ENCODE measurements around the gene CCBE1. TPM values are rescaled to one million over a fixed set of nuclear protein-coding genes. Genes with fewer than 3 reads are reported as not detected.

CCBE1 gene
- total RNA-seq, 1 donor from 2014 or later: 0.40 TPM

DNA sequence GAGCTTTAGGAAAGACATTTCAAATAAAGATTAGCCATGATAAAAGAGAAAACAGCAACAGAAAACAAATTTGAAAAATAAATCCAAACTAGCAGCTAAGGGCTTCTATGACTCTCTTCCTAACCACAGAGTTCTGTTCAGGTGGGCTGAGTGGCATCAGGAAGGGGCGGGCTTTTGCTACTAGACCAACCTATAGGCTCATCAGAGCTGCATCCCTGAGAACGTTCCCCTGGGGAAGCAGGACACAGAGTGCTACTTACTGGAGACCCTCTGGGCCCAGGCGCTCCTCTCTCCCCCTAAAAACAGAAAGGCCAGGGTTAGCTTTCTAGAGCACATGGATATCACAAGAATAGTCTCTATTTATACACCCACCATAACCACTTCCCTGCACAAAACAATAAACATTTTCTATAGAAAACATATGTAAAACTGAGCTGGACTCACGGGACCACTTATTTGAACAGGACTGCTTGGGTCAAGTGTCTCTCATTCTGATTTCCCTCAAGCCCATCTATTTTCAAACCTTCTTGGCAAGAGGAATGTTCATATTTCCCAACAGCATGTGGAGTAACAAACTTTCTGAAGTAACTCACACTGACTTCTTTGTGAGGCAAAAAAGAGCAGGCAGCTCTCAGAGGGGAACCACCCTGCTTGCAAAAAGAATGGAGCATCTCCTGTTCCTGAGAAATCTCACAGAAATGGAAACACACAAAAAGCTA is 259.2 kb downstream of the CCBE1 start:
- ATAC-seq: no peak

DNA sequence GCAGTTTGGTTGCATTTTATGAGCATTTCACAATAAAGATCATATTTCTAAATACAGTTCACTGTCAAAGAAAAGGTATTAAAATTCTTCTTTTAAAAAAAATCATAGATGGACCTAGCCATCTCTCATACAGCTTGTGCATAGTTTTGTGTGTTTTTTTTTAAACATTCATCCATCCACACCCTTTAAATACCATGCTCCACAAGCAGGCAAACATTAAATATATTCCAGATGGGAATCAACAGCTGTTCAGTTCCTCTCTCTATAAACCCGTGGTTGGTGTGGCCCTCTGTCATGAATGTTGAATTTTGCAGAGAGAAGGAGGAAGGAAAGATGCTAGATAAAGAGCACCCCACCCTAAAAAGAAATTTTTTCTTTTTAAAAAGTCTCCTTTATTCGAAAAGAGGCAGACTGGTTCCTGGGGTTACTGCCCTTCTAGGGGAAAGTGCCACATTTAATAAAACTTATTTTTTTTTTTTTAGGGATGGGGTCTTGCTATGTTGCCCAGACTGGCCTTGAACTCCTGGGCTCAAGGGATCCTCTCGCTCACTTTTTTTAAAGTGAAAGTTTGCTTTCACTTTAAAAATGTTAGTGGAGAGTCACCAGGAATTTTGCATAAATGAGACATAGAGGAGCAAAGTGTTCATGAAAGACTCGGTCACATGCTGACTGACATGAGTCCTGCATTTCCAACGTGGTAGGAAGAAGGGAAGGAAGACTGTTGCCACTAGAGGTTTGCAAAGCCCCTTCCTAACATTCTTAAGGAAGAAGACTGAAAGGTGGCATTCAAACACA is 264.2 kb downstream of the CCBE1 start:
- no peak for ATAC-seq

DNA sequence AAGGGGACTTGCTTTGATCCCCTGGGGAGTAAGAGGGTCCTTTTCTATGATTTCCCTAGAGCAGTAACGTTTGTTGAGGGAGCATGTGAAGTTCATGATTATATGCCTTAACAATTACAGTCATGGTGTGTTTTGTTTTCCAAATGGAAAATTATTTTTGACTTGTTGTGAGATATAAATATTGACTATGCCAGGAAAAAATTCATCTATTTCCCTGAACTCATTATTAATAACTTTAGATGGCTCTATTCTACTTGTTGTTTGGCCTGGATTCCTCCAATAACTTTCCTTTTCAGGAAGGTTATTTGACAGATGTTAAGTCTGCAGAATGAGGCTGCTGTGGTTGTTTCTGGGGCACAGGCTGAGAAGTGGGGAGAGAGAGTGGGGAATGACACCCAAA is 266.1 kb downstream of the CCBE1 start:
- ATAC-seq: no peak

DNA sequence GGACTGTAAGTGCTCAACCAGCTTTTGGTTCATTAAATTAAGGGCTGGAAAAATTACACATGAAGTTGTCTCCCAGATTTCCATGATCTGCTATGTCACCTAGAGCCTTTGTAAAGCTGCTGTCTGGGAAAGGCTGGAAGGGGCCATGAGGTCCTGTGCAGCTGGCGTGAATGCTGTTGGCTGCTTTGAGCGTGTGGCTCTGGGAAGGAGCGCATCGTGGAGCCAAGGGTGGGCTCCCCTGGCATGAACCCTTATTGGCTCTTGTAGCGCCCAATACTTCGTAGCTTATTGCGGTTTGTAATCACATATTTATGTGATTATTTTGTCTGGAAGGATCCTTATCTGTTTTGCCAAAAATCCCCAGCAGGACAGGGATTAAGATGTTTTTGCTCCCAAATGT is 267.6 kb downstream of the CCBE1 start:
- ATAC-seq: no peak

DNA sequence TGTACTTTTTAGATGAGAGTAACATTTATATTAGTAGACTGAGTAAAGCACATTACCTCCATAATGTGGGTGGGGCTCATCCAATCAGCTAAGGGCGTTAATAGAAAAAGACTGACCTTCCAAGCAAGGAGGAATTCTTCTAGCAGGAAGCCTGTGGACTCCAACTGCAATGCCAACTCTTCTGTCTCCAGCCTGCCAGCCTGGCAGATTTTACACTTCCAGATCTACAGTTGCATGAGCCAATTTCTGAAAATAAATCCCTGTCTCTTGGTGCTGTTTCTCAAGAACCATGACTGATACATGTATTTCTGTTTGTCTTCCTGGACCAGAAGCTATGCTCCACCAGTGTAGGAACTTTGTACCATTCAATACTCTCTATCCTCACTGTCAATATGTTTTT is 269.2 kb downstream of the CCBE1 start:
- no peak for ATAC-seq

DNA sequence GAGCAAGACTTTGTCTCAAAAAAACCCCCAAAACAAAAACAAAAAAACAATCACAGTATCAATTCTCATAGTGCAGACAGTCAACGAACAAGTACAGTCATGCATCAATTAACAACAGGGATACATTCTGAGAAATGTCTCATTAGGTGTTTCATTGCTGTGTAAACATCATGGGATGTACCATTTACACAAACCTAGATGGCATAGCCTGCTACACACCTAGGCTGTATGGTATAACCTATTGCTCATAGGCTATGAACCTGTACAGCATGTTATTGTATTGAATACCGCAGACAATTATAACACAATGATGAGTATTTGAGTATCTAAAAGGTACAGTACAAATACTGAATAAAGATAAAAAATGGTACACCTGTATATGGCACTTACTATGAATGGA is 270.4 kb downstream of the CCBE1 start:
- peak; percentile 97 for ATAC-seq

DNA sequence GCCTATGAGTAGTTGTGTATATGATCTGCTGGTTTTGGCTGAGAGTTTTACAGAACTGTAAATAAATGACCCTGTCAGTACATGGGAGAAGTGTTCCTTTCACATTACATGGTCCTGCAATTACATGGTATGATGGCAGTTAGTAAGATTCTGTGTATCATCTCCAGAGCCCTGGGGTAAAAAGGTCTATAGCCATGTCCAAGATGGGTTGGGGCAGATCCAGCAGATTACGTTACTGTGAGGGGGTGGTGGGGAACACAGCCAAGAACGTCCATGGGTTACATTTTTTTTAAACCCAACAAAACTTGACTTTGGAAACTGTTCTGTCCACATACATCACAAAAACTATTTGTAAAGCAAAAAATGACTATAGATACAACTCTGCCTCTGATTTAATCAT is 274.0 kb downstream of the CCBE1 start:
- ATAC-seq: no peak

DNA sequence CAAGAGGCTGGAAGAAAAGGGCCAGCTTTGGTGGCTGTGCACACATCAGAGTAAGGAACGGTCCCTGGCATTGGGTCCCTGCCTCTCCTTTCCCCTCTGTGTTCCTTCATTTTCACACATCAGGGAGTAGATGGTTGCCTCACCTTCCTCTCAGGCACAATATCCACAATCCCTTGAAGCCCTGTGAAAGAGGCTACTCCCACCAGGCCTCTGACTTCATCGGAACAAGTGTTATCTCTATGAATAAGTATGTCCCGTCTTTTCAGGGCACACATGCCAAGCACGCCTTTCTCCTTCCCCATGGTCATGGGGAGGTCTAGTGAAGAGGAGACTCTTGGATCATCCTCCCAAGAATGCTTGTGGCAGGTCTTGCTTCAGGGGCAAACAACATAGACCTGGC is 277.0 kb downstream of the CCBE1 start:
- no peak for ATAC-seq

DNA sequence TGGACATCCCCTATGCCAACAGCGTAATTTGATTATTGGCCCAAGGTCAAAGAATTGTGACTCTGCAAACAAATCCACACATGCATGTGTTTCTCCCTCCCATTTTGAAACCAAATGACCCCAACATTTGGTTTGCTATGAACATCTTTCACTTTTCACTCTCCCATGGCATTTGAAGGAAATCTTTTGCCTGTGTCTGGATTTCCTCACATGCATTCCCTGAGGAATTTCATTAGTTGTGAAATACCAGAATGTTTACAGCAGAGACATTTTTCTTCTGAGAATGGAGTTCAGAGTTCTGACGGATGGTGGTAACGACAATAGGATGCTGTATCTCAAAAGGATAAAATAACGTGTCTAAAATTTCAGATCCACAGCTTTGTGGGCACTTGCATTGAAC is 277.8 kb downstream of the CCBE1 start:
- no peak for ATAC-seq

DNA sequence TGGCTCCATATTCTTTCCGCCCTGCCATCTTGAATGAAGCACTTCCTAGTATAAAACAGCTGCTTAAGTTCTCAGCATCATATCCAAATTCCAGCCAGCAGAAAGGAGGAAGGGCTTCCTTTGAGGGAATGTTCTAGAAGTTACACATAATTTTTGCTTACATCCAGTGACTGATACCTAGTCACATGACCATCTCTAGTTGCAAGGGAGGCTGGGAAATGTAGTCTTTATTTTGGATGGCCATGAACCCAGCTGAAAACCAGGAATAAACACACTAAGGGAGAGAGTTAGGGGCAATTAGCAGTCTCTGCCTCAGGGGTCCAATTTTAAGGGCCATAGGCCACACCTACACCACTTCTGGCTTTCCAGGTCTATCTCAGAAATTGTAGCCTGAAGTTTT is 280.4 kb downstream of the CCBE1 start:
- no peak for ATAC-seq

DNA sequence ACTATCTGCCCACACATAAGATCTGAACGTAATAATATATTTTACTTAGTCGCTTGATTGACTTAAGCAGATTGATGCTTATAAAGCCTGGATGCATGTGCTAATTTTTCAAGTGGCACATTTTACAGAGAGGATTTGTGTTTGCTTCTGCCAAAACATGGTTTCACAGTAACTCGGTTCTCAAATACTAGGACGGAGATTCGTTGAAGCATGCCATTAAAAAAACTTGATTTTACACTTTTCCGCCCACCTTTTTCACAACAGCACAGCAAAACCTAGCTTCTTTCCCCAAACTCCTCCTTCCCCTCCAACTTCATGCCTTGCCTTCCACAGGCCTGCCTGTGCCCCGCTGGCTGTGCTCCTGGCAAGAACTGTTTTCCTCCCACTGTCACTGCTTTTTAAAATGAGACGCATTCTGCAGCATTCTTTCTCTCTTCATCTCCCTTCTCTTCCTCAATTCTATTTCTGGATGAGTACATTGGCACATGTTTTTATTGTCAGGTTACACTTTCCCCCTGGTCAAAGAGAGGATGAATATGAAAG is 283.0 kb downstream of the CCBE1 start:
- no peak for ATAC-seq

DNA sequence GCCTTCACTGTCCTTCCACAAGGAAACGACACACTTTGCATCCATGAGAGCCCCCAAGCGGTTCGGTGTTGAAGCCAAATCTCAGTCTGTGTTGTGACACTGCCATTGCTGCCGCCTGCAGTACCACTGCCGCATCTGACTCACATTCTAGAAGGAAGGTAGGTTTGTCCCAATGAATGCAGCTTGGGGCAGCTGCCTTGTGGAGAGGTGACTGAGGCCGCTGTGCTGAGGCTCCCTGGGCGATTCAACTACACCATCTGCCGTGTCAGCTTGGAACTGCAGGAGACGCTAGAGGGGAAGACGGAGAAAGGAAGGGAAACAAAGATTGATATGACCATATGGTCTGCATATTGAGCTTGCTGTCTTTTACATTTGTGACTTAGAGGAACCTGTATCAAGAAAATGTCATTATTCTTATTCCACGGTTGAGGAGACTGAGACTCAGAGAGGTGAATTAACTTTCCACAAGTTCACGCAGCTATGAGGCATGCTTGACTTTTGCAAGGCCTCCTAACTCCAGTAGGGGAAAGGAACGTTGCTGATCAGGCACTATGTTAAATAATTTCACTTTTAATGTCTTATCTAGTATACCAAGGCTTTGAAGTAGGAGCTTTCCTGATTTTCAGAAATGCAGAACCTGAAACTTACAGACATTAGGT is 294.7 kb downstream of the CCBE1 start:
- peak; percentile 100 for ATAC-seq

DNA sequence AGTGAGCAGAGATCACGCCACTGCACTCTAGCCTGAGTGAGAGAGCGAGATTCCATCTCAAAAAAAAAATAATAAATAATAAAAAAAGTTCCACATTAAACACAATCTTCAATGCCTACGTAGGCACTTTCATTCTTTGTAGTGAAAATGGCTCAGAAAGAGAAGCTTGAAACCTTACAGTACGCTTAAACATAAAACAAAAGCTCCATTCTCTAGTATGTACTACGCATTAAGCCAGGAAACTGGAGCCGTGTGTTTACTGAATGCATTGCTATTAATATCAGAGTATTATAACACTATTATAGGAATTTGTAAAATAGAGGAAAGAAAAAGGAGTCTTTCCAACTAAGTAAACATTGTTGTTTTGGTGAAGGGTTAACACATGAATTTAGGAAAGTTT is 296.8 kb downstream of the CCBE1 start:
- ATAC-seq: no peak

DNA sequence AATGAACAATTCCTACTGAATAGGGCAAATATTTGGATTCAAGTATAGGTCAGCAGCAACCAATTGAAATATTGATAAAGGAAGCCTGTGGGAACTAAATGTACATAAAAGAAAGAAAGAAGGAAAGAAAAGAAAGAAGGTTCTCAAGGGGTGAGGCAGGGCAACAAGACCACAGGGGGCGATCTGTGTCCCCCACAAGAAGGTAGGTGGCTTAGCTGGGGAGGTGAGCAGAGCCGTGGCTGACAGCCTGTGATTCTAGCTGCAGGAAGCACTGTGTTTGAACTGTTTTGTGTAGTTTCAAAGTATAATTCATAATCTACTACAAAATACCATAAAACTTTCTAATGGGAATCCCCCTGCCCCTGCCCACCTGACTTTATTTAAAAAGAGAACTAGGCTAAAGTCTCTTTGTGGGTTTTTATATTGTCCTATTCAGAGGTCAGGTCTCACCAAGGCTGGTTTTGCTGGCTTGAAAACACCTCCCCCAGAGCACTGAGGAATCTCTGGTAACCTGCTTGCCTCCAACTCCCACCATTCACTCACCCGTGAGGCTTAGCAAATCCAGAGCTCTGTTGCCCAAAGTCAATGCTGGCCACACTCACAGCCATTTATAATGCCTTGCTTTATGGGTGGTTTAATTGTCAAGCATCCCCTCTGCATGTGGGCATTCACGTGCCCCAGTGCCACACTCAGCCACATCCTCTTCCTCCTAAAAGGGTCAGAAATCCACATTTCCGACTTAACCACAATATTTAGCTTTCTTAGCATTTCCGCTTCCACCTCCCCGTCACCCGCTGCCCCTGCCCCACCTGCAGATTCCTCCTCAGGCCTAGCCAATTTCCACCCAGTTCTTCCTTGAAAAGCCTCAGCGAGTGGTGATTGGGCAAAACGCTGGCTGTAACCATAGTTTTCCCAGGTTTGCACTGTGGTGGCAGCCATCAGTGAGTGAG is 301.7 kb downstream of the CCBE1 start:
- no peak for ATAC-seq

DNA sequence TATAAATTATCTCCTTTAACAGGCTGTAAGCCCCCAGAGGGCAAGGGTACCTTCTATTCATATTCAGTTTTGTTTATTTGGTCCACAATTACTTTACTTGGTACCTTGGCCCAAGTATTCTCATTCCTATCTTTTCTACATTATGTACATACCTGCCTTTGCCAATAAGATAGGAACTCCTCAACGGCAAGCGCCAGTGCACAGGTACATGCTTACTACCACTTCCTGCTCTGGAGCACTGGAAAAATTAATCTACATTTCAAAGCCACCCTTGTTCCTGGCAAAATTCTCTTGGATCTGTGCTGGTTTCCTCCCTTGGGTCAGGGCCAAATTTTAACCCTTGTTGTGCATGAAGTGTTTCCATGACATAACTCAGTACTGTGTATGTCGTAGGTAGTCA is 303.8 kb downstream of the CCBE1 start:
- ATAC-seq: no peak

DNA sequence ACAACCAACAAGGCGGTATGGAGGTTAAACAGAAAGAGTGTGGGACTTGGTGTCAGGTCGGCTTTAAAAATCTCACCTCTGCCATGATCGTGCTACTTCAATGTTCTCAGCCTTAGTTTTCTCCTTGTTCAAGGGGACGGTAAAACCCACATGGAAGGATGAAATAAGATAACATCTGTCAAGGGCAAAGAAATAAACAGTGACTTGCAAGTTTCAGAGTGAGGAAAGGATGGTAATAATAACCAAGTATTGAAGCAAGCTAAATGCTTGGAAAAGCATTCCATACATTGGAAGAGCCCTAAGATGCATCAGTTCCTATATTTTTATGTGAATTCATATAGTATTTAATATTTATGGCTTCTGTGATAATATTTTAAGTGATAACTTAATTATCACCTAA is 308.4 kb downstream of the CCBE1 start:
- no peak for ATAC-seq

DNA sequence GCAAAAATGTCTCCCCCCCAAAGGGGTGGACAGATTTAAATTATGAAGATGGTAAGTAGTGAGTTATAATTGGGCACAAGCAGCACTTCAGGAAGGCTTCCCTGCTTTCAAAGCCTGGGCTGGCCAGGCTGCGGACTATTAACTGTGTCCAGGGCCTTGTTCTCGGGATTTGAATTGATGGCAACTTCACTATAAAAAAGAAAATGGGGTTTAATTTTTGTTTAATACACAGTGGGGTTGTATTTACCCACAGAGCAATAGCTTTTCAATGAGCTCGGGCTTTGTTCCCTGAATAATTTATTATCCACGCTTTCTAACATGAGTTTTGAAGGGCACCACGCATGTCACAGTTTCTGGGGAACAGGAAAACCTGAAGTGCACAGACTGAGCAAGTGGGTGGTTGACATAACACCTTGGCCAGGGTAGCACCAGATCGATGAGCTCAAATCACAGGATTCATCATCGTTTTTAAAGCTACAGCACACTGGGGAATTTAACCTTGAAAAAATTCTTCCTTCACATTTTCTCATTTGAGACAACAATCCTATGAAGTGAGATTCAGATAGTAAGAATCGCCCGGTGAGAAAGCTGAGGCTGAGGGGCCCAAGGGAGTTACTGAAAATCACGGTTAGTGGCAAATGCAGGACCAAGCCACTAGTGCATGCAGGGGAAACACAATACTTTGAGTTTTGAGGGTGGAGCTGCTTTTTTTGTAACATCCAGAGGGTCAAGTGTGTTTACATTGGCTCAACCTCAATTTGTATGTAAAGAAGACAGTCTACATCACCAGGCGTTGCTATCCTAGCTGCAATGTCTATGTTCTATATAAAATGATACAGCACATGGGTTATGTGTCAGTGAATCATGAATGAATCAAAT is 309.3 kb downstream of the CCBE1 start:
- ATAC-seq: no peak

DNA sequence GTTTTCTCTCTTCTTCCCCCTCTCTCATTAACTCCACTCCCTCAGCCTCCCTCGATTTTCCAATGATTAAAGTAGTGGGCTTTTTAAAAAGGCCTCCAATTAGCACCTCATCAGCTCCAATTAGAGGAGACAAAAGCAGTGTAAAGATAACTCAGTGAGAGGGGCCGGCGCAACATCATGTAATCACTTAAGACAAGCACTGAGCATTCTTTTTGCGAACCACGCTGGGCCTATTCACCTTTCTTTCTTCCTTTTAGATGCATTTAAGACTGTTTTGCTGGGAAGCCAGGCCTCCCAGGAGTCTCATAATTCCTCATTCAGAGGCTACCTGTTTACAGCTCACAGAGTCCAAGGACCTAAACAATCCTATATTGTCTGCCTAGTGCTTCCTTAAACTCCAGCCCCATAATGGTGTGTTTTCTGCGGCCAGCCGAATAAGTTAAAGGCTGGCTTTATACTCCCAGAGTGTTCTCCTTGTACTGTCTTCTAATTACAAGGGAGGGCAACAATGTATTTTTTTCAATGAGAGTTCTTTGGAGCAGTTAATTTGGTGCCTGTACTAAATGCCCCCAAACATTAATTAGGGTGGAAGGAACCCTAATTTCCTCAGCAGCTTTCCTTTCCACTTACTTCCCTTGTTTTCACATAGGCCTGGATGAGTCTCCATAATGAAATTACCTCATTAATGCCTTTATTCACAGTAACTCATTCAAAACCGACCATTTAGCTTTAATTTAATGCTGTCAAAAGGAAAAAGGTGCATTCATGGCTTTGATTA is 310.1 kb downstream of the CCBE1 start:
- no peak for ATAC-seq

DNA sequence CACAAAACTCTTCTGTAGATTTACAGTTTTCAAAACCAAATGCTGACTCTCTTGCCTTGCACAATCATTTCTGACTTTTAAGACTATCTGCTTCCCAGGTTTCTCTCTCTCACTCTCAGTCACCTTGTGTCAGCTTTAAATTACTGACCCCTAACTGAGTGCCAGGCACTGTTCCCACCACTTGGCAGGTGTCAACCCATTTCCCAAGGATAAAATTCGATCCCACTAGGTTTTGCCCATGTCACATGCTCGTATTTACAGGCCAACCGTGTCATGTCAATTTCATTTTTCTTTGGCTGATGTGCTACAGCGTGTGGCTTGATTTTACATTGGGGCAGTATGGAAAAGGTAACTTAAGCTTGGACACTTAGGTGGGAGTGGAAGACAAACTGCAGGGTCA is 312.0 kb downstream of the CCBE1 start:
- ATAC-seq: no peak

DNA sequence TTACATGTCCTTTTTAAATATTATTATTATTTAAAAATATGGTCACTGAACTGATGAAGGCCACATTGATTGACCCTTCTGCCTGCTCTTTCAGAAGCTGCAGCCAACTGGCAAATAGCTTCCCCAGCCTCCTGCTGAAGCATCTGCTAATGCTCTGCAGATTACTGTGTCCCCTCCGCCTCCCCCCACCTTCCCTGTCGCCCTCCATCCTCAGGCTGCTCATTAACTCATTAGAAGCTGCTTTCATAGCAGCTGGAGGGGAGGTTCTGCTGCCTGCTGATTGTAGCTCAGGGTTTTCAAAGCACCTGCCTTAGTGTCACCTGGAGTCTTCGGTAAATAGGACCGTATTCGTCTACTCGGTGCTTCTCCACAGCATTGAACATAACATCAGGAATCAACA is 313.4 kb downstream of the CCBE1 start:
- ATAC-seq: no peak

All from esophagus mucosa (tissue), 1 donor.